ENCODE measurements around the gene PPHLN1.
"Not testable (repeated sequence)": the region's sequence is repeated elsewhere in the genome, so short reads cannot be mapped to it uniquely, and the experiment has no call there.

PPHLN1 gene

GRCh38 chr12:42325326-42325652, 678 bp upstream of the PPHLN1 start:
- no peak for DNase-seq

GRCh38 chr12:42326541-42327226, 717 bp downstream of the PPHLN1 start:
- DNase-seq: peak; percentile 51

- DNase-seq: no peak
These were observed 1.2 kb downstream of the PPHLN1 start for GRCh38 chr12:42327227-42327590.

GRCh38 chr12:42330097-42330496, 4.1 kb downstream of the PPHLN1 start:
- DNase-seq: not testable (repeated sequence)

GRCh38 chr12:42332301-42333285, 6.6 kb downstream of the PPHLN1 start:
- no peak for DNase-seq

- no peak for DNase-seq
These were observed 10.3 kb downstream of the PPHLN1 start for GRCh38 chr12:42336286-42336685.

GRCh38 chr12:42338280-42338679, 12.3 kb downstream of the PPHLN1 start:
- DNase-seq: no peak

- no peak for DNase-seq
These were observed 16.1 kb downstream of the PPHLN1 start for GRCh38 chr12:42342028-42342427.

- no peak for DNase-seq
These were observed 17.8 kb downstream of the PPHLN1 start for GRCh38 chr12:42343721-42344120.

- DNase-seq: no peak
These were observed 20.5 kb downstream of the PPHLN1 start for GRCh38 chr12:42346403-42347002.

- DNase-seq: not testable (repeated sequence)
These were observed 23.4 kb downstream of the PPHLN1 start for GRCh38 chr12:42349119-42350020.

GRCh38 chr12:42350021-42350407, 24.0 kb downstream of the PPHLN1 start:
- not testable (repeated sequence) for DNase-seq

GRCh38 chr12:42356344-42356743, 30.4 kb downstream of the PPHLN1 start:
- no peak for DNase-seq

GRCh38 chr12:42360747-42361403, 34.9 kb downstream of the PPHLN1 start:
- DNase-seq: no peak

GRCh38 chr12:42361909-42362646, 36.1 kb downstream of the PPHLN1 start:
- DNase-seq: no peak

- DNase-seq: no peak
These were observed 36.8 kb downstream of the PPHLN1 start for GRCh38 chr12:42362647-42363260.

- no peak for DNase-seq
These were observed 38.7 kb downstream of the PPHLN1 start for GRCh38 chr12:42364692-42365091.

- no peak for DNase-seq
These were observed 39.5 kb downstream of the PPHLN1 start for GRCh38 chr12:42365486-42365885.

GRCh38 chr12:42370013-42370412, 44.0 kb downstream of the PPHLN1 start:
- no peak for DNase-seq

GRCh38 chr12:42372154-42372791, 46.3 kb downstream of the PPHLN1 start:
- no peak for DNase-seq
